GM21529 (cell line): Measurements from ENCODE around the gene ATG16L1.

Experiments
- ATAC-seq: cut with Tn5 transposase; IDR thresholded peaks from one replicate; pipeline ENCODE4 v1.9.1; 2021; ENCODE audit not compliant: unreplicated experiment

The ATG16L1 gene

GRCh38 chr2:233251306-233252116 is at the start of gene ATG16L1:
ATG16L1 (plus strand) TSS chr2:233251673; CDS start chr2:233251828, 155 bp downstream.
- peak; percentile 94 for ATAC-seq

- peak; percentile 37 for ATAC-seq
Observed at GRCh38 chr2:233202531-233202944, 48.9 kb upstream of the ATG16L1 start.

GRCh38 chr2:233203060-233203459 is 48.4 kb upstream of the ATG16L1 start:
- no peak for ATAC-seq

GRCh38 chr2:233204286-233204936 is 47.1 kb upstream of the ATG16L1 start:
- no peak for ATAC-seq

GRCh38 chr2:233208382-233209116 is 42.9 kb upstream of the ATG16L1 start:
- no peak for ATAC-seq

GRCh38 chr2:233209117-233209532 is 42.3 kb upstream of the ATG16L1 start:
- ATAC-seq: no peak

GRCh38 chr2:233209533-233210171 is 41.8 kb upstream of the ATG16L1 start:
- no peak for ATAC-seq

- no peak for ATAC-seq
Observed at GRCh38 chr2:233210281-233210680, 41.2 kb upstream of the ATG16L1 start.

- no peak for ATAC-seq
Observed at GRCh38 chr2:233210843-233211547, 40.5 kb upstream of the ATG16L1 start.

- no peak for ATAC-seq
Observed at GRCh38 chr2:233211548-233211895, 40.0 kb upstream of the ATG16L1 start.

- ATAC-seq: no peak
Observed at GRCh38 chr2:233213011-233213410, 38.5 kb upstream of the ATG16L1 start.

- ATAC-seq: no peak
Observed at GRCh38 chr2:233213975-233214374, 37.5 kb upstream of the ATG16L1 start.

- no peak for ATAC-seq
Observed at GRCh38 chr2:233217892-233218377, 33.5 kb upstream of the ATG16L1 start.

GRCh38 chr2:233218836-233219235 is 32.6 kb upstream of the ATG16L1 start:
- ATAC-seq: no peak

- no peak for ATAC-seq
Observed at GRCh38 chr2:233219848-233220247, 31.6 kb upstream of the ATG16L1 start.

- ATAC-seq: no peak
Observed at GRCh38 chr2:233221378-233222063, 30.0 kb upstream of the ATG16L1 start.

GRCh38 chr2:233223059-233223894 is 28.2 kb upstream of the ATG16L1 start:
- ATAC-seq: peak; percentile 89

GRCh38 chr2:233225230-233226068 is 26.0 kb upstream of the ATG16L1 start:
- no peak for ATAC-seq
